Activated CD8-positive, alpha-beta memory T cell treated with anti-CD3 and anti-CD28 coated beads for 48 hours (primary cell): ENCODE measurements around the gene CERK.

Experiments used
- DNase-seq, 3 experiments: peaks; one replicate each; pipeline ENCODE4 v3.0.0-alpha.2; 2020; ENCODE audit warnings: low read depth in 2 of 3, low spot score in 2 of 3

The CERK gene

DNA sequence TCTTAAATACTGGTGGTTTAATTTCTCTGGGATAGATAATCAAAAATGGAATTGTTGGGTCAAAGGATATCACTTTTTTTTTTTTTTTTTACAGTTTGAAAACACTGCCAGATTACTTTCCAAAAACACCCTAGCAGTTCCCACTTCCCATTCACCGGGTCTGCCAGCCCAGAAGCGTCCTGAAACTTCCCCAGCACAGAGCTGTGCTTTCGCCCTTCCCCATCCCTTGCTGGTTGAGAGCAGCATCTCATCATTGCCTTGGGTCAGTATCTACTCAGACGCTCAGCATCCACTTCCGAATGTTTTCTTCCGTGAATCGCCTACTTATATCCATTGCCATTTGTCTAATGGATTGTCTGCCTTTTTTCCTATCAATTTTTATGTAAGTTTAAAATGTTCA, 5.5 kb downstream of the CERK start:
- no peak for DNase-seq

DNA sequence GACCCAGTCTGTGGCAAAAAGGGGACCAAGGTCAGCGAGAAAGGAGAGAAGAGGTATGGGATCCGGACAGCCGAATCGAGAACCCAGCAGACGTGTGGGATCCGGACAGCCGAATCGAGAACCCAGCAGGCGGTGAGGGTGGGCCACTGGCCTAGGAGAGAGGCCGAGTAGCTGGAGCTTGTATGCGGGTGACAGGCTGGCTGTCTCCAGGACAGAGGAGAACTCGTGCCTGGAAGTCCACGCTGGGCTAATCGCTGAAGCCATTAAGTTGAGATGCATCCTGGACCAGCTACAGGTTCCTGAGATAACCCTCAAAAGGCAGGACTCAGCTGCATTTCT, 6.0 kb downstream of the CERK start:
- DNase-seq = no peak

DNA sequence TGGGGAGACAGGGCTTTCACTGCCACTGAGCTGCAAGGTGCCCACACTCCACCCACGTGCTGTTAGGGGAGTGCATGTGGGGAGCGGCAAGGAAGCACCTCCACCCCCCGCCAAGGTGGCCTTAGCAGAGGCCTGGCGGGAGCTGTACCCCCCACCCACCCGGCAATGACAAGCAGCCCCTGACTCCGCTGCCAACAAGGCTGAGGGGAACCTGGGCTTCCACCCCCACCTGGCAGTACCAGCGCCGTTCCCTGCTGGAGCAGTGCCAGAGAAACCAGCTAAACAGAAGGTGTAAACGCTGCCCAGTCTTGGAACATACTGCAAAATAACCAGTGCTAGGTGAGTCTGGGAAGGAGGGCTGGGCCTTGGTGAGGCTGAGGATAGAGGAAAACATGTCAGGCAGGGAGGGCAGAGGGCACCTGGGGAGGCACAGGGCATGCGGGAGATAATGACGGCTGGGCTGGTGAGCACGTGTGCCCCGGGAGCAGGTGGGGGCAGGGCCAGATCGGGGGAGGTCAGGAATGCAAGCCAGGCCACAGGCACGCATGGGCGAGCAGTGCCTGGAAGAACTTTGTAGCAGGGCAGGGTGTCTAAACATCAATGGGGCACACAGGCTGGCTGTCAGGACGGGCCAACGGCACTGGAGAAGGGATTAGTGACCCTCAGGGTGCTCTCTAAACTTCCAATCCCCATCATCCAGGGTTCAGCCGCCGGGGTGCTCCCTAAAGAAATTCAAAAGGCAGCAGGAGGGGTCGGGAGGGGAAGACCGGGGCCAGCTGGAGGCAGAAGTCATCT, 6.6 kb downstream of the CERK start:
- no peak for DNase-seq

DNA sequence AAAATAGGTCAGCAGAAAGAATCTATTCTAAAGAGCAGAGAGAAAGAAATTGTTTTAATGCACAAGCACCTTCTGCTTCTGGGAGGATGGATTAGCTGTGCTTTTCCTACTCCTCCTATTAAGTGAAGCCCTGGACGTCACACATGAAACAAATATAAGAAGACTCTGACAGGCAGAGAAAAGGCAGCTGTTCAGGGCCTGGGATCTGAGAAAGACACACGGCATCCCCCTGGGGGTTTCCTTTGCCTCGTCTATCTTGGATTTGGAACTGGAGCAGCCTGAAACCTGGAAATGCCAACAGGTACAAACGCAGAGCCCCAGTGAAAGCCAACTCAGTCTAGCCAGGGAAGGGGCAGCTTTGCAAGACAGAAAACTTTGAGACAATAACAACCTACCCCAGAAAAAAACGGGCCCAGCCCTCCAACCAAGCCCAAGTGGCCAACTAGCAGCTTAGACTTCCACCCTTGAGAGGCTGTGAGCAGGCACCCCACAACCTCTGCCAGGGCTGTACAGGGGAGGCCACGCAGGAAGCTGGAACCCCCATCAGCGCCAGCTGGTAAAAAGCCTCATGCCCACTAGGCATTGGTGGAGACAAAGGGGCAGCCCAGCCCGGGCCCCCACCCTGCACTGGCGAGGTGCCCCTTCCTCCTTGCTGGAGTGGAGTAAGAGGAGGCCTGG, 7.3 kb downstream of the CERK start:
- no peak for DNase-seq

DNA sequence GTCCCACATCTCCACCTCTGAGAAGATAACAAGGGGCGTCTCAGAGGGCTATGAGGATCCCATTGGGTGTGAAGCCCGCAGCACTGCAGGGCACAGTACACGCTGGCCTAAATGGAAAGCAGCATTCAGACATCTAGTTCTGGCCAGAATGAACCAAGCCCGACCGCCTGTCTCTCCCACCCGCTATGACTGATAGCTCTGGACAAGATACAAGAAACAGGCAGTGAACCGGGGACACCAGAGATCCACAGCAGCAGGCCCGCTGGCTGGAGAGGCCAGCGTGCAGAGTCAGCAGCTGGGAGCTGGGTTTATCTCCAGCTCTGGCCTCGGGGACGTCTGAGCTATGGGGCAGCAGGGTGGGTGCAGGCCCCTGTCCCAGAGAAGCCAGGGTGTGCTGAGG, 9.6 kb downstream of the CERK start:
- no peak for DNase-seq

DNA sequence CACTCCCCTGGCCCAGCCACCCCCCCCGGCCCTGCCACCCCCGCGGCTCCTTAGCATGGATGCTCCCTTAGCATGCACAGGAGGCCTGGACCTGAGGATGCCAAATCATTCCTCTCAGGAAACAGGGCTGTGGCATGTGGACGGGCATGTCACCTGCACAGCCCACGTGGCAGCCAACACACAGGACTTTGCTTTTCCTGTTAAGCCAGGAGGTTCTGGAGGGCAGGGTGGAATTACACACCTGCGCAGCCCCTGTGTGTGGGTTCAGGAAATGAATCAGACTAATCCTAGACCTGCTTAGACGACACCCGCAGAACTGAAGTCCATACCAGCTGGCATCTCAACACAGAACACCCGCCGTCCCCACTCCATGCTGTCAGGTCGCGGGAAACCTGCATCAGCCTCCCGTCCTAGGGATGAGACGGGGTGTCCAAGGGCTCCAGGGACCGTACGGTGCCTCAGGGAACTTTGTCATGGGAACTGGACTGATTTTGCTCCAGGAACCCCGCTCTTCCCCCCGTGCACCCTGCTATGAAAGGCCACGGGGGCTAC, 10.2 kb downstream of the CERK start:
- no peak for DNase-seq

DNA sequence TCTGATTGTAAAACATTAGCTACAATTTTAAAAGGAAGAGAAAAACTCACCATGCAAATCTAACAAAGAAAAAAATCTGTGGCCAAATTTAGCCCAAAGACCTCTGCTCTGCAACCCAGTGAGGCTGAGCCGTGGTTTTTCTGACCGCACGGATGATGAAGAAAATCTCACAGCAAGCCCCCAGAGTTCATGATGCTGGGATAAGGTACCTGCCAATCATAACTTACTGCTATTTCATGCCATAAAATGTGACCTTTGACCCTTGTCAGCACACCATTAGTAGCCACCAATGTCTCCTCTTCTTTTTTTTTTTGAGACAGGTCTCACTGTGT, 11.1 kb downstream of the CERK start:
- DNase-seq = no peak

DNA sequence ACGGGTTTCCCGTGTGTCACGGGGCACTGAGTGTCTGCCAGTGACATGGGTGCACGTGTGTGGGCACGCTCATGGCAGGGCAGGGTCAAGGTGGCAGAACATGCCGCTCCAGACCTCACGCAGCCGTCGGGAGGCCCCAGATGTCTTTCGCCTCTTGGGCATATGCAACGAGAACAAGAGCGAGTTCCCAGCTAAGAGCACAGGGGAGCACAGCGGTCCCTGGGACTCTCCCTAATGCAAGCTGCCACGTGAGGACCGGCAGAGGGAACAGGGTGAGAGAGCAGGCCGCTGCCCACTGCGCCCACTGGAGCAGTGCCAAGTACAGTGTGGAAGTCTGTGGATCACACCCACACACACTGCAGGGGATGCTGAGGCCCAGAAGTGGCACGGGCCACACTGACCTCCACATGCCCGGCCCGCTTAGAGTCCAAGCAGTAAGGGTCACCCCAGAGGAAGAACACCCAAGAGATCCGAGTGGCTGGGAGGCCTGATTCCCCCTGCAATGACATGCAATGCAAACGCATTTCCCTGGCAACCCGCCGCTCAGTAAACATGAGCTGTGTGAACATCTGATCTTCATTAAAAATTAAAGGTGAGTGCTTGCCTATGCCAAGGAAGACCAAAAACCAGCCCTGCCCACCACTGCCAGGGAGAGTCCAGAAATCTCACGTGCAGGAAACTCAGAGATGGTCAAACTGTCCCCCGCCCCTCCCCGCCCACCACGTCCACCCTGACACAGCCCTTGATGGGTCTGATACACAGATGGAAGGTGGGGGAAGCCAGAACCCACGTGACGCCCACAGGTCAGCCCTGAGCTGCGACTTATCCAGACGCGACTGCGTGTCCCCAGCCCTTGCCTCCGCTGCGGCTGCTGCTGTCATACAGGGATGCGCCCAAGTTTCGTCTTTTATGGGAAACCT, 11.7 kb downstream of the CERK start:
- DNase-seq = no peak

DNA sequence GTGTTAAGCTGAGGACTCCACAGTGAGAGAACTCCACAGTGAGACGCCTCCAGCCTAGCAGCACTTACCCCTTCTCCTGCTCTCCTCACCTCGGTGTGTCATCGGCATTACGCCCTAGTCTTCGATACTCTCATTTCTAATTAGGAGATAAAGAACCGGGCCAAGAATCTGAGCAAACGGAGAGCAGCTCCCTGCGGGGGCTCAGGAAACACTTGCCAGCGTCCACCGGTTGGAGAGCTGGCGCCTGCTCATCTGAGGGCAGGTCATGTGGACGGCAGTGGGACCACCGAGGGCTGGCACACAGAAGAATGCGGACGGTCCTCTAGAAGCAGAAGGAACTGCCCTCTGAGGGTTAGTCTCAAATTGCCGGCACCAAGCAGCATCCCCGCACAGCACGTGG, 13.0 kb downstream of the CERK start:
- no peak for DNase-seq

DNA sequence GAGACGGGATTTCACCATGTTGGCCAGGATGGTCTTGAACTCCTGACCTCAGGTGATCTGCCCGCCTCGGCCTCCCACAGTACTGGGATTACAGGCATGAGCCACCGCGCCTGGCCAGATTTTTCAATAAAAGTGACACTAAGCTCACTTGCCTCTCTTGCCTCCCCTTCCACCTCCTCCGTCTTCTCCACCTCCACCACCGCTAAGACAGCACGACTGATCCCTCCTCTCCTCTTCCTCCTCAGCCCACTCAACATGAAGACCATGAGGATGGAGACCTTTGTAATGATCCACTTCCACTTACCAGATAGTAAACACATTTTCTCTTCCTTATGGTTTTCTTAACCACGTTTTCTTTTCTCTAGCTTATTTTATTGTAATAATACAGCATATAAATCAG, 14.2 kb downstream of the CERK start:
- no peak for DNase-seq

DNA sequence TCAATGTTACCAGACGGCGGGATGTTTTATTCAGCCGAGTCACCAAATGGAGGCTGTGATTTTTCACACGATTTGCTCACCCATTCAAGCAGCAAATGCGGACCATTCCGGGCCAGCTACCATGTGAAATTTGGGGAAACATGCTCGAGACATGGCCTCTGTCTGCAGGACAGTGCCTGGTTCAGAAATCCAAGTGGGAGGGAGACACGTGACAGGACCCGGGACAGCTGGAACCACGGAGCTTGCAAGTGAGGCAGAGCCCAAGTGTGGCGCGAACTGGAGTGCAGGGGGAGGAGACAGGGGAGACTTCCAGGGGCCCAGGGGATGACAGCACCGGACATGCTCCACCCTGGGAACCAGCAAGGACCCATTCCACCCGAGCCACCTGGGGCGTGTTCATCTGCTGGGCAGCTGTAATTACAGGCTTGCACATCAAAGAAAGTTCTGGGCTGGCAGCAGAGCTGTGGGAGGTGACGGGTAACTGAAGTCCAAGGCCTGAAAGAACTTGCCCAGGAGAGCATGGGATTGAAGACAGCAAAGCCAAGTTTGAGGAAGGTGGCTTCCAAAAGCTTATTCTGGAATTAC, 16.5 kb downstream of the CERK start:
- DNase-seq = no peak

DNA sequence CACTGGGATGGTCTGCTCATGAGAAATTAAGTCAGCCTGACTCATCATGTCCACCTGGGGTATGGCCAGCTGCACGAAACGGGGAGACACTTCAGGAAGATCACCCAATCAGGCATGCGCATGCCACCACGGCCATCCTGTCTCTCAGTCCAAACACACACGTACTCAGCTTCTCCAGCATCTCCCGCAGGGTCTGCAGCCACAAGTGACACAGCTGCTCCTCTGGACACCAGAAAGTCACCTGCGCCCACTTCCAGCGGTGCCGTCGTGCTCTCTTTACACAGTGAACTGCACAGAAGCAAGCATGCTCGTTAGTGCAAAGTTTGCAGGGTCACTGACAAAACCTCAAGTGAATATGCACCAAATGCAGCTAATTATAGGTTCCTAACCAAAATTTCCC, 18.1 kb downstream of the CERK start:
- DNase-seq = no peak

DNA sequence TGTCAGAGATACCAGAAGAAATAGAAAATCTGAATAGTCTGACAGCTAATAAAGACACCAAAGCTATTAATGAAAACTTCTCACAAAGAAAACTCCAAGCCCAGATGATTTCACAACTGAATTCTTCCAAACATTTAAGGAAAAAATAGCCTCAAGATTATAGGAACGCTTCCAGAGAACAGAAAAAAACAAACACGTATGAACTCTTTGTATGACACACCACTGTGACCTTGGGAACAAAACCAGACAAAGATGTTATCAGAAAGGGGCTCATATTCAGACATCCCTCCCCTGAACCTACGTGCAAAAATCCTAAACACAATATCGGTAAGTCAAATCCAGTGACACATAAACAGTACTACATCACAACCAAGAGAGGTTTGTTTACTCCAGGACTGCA, 23.5 kb downstream of the CERK start:
- no peak for DNase-seq

DNA sequence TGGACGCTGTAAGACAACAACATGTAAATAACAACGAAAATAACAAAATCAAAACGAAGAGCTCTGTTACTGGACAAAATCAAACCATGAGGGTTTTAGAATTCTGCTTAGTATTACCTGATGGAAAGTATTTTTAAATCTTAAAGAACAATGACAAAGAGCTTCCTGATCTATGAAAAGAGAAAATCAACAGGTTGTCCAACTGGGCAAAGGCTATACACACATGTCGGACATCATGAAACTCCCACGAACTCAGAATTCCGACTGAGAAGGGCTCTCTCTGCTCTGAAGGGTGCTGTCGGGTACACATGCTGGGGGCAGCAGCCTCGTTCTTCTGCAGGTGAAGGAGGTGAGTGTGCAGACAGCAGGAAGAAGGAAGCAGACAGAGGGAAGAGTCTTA, 25.8 kb downstream of the CERK start:
- DNase-seq = no peak

DNA sequence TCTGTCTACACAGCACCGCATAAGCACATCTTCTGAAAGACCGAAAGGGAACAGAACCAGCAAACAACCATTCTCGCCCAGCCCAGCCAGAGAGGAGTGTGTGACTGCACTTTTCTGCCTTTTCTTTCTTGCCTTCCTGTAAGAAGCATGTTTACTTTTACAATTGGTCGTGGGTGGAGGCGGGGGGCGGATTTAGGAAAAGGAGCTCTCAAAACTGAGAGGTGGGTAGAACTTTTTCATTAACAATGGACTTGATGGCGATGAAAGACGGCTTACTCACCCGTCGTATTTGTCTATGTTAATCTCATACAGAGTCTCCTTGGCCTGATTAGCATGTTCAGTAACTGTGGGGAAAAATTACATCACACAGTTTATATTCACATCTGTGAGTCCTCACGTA, 27.2 kb downstream of the CERK start:
- DNase-seq = no peak

DNA sequence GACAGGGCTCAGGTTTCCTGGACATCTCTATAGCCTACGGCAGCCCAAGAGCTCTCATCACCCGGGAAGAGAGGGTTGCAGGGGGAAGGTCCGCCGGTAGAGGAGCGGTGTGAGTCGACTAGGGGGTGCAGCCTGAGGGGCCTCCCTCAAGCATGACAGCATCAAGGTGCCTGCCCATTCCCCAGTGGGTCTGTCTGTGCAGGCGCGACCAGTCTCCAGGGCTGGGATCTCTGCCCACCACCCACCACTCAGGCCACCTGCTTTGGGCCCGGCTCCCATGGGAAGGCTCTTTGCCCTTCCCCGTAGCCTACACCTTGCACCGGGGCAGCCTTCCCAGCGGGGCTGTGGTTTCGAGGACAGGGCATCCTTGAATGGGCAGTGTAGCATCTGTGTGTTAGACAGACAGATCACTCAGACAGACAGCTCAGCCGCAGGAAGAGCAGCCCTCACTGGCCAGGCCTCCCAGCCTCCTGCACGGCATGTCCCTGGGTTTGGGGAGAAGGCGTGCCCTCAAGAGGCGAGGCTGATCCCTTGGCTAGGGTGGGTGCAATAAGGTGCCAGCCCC, 29.2 kb downstream of the CERK start:
- DNase-seq = no peak

DNA sequence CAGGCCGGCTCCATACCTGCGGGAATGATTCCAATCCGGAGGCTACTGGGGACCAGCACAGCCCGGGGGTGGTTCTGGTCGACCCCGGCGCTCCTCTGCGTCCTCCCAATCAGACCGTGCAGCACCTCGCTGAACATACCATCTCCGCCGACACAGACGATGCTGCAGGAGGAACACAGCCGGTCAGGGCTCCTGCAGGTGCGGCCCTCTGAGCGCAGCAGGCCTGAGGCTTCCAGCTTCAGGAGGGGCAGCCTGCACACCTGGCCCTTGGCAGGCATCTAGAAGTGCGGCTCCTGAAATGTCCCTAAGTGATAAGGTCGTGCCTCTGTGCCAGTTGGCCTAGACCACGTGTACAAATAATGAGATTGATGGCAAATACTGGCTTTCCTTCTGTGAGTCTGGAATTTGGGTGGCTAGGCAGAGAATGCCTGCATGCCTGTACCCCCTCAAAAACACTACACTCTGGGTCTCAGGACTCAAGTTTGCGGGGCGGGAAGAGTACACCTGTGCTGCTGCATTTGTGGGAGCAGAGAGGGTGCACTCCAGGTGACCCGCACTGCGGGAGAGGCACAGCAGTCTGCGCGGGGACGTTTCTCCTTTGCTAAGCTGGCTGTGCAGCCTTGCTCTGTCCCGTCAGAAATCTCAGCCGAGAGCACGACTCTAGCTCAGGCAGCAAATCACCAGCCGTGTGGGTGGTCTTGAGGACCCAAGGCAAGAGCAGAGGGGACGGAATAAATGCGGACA, 30.1 kb downstream of the CERK start:
- DNase-seq = no peak

DNA sequence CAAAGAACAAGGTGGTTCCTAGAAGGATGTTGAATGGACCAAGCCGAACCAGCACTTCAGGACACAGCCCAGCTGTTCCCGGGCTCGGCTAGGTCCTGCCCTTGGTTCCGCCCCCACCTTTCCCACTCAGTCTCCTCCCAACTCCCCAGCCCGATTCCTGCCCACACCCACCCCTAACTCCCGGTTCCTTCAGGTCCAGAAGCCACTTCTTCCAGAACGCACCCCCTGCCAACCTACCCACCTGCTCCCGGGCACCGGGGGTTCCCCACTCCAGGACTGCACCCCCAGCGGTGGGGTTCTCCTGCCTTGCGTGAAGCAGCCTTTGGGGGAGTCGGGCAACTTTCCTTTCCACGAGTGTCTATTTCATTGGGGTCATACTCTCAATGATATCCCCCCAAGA, 30.7 kb downstream of the CERK start:
- no peak for DNase-seq

DNA sequence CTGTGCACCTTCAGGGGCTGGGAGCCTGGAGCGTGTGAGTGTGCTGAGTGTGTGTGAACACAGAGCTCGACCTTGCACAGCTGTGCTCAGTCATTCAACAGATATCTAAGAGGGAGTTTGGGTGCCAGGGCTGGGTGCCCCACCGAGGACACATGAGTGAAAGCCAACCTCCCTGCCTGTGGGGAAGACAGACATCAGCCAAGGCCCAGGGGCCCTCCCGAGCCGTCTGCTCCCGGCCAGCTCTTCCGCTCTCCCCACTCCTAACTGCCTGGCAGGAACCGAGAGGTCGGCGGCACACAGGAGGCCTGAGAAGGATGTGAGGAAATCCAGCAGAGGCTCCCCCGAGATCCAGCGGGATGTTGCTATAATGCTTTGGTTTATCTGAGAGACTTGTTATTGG, 32.0 kb downstream of the CERK start:
- DNase-seq = no peak

DNA sequence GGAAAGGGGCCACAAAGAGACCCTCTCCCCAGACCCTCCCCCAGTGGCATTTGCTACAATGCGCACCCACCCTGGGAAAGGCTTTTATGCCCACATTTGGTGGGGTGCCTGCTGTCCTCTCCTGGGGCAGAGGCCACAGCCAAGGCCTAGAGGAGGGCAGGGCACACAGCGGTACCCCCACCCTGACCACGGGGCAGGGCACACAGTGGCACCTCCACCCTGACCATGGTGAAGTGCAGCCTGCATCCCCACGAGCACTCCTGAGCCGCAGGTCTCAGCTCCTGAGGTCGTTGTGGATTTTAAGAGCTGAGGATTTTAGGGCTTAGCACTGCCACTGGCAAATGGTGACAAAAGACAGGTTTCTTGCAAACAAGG, 34.1 kb downstream of the CERK start:
- no peak for DNase-seq
